HepG2 (cell line): ENCODE data around the gene PDLIM5. TPM values are rescaled to one million over a fixed set of nuclear protein-coding genes. Genes with fewer than 3 reads are reported as not detected.

Experiments
- FOXP4 ChIP-seq: sonication (generic); formaldehyde crosslinking; IDR thresholded peaks from 2 replicates; pipeline ENCODE4 v1.4.0; 2020; ENCODE audit warnings: missing genetic modification reagents
- JUND ChIP-seq: sonication (generic); formaldehyde crosslinking; IDR thresholded peaks from 2 replicates; pipeline ENCODE4 v1.8.0; 2022; ENCODE audit warnings: mild to moderate bottlenecking, missing genetic modification reagents
- MAFK ChIP-seq, 2 experiments: IDR thresholded peaks in 1 of 2; conservative IDR thresholded peaks in 1 of 2; 2 replicates each; pipeline ENCODE4 v1.6.1; 2011; ENCODE audit warnings: improper control_type of control experiment in 2 of 2, low read length in 2 of 2
- MTA3 ChIP-seq: sonication (generic); formaldehyde crosslinking; IDR thresholded peaks from 2 replicates; pipeline ENCODE4 v1.4.0; 2020; ENCODE audit warnings: missing genetic modification reagents
- NFE2L1 ChIP-seq: sonication (generic); formaldehyde crosslinking; IDR thresholded peaks from 2 replicates; pipeline ENCODE4 v1.4.0; 2020; ENCODE audit warnings: missing genetic modification reagents, mild to moderate bottlenecking, borderline replicate concordance
- RFX5 ChIP-seq: IDR thresholded peaks from 2 replicates; pipeline ENCODE4 v1.6.1; 2011; ENCODE audit warnings: low read depth, low read length, improper control_type of control experiment
- TRIM24 ChIP-seq: sonication (generic); formaldehyde crosslinking; IDR thresholded peaks from 2 replicates; pipeline ENCODE4 v1.8.0; 2022; ENCODE audit warnings: mild to moderate bottlenecking, missing genetic modification reagents
- ZKSCAN5 ChIP-seq: sonication (generic); formaldehyde crosslinking; IDR thresholded peaks from 2 replicates; pipeline ENCODE4 v1.5.1; 2020; ENCODE audit warnings: mild to moderate bottlenecking, missing genetic modification reagents
- ZNF205 ChIP-seq: IDR thresholded peaks from 2 replicates; pipeline ENCODE4 v1.6.1; 2018; ENCODE audit warnings: missing biosample characterization, missing genetic modification reagents
- ZNF512B ChIP-seq: sonication (generic); formaldehyde crosslinking; IDR thresholded peaks from 2 replicates; pipeline ENCODE4 v1.5.1; 2020; ENCODE audit warnings: missing genetic modification reagents, mild to moderate bottlenecking, borderline replicate concordance
- ZNF574 ChIP-seq: sonication (generic); formaldehyde crosslinking; IDR thresholded peaks from 2 replicates; pipeline ENCODE4 v1.4.0; 2020; ENCODE audit warnings: missing genetic modification reagents
- polyA plus RNA-seq, 8 experiments: library from polyadenylated mRNA; depleted of rRNA in 3 of 8; stranded (reverse) in 7 of 8; unstranded in 1 of 8; fragments of >200 nt; fragmentation: Illumina TruSeq in 4 of 8; extraction: Trizol in 4 of 8; gene quantifications; 2 replicates each; pipeline versions ENCODE4 v1.2.1 to v1.2.3, GENCODE V29; 2011 to 2016; ENCODE audit warnings: low read depth in 4 of 8, missing spikeins in 1 of 8, mixed read lengths in 1 of 8; ENCODE audit not compliant: insufficient read depth in 1 of 8
- total RNA-seq, 5 experiments: library from RNA; depleted of rRNA; stranded (reverse); fragments of >200 nt; fragmentation: Illumina TruSeq; extraction: Trizol; gene quantifications; 2 replicates each; pipeline ENCODE4 v1.2.3, GENCODE V29; 2016; ENCODE audit warnings: low read depth in 1 of 5
- TF ChIP-seq, protein P1 (sequence below): sonication (generic); formaldehyde crosslinking; IDR thresholded peaks from 2 replicates; pipeline ENCODE4 v1.4.0; 2020; ENCODE audit warnings: mild to moderate bottlenecking, missing genetic modification reagents, borderline replicate concordance
- TF ChIP-seq, protein P2 (sequence below): sonication (generic); formaldehyde crosslinking; IDR thresholded peaks from 2 replicates; pipeline ENCODE4 v1.8.1; 2023; ENCODE audit warnings: mild to moderate bottlenecking, moderate library complexity, missing genetic modification reagents

PDLIM5 gene
- total and polyA plus RNA-seq, 2 of the 13 experiments (the other 11 are each of a cell fraction or from before 2014, with no cell fraction given): 52.8 to 119 TPM

DNA sequence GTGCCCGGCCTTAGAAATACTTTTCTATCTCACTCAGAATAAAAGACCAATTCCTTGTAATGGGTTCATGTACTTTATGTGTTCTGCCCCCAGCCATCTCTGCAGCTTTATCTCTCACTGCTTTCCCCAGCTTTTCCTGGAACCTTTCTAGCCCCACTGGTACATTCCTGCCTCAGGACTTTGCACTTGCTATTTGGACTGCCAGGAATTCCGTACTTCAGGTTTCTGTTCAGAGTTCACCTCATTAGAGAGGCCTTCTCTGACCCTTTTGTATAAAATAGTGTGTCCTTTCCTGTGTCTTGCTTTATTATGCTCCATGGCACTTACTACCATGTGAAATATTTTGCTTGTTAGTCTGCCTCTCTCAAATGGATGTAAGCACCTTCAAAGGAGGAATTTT lies 112.5 kb downstream of the PDLIM5 start (continued):
- TF ChIP-seq, protein P1, sequence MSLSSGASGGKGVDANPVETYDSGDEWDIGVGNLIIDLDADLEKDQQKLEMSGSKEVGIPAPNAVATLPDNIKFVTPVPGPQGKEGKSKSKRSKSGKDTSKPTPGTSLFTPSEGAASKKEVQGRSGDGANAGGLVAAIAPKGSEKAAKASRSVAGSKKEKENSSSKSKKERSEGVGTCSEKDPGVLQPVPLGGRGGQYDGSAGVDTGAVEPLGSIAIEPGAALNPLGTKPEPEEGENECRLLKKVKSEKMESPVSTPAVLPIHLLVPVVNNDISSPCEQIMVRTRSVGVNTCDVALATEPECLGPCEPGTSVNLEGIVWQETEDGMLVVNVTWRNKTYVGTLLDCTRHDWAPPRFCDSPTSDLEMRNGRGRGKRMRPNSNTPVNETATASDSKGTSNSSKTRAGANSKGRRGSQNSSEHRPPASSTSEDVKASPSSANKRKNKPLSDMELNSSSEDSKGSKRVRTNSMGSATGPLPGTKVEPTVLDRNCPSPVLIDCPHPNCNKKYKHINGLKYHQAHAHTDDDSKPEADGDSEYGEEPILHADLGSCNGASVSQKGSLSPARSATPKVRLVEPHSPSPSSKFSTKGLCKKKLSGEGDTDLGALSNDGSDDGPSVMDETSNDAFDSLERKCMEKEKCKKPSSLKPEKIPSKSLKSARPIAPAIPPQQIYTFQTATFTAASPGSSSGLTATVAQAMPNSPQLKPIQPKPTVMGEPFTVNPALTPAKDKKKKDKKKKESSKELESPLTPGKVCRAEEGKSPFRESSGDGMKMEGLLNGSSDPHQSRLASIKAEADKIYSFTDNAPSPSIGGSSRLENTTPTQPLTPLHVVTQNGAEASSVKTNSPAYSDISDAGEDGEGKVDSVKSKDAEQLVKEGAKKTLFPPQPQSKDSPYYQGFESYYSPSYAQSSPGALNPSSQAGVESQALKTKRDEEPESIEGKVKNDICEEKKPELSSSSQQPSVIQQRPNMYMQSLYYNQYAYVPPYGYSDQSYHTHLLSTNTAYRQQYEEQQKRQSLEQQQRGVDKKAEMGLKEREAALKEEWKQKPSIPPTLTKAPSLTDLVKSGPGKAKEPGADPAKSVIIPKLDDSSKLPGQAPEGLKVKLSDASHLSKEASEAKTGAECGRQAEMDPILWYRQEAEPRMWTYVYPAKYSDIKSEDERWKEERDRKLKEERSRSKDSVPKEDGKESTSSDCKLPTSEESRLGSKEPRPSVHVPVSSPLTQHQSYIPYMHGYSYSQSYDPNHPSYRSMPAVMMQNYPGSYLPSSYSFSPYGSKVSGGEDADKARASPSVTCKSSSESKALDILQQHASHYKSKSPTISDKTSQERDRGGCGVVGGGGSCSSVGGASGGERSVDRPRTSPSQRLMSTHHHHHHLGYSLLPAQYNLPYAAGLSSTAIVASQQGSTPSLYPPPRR (CRISPR knock-in tag): peak; percentile 81
- TF ChIP-seq NFE2L1 (CRISPR knock-in tag): no peak
- TF ChIP-seq TRIM24 (CRISPR knock-in tag): peak; percentile 70; the same call in 1 of the 2 replicates
- no peak for TF ChIP-seq MAFK (conservative IDR thresholded peaks at IDR 0.05 in 1 of 2, IDR thresholded peaks at IDR 0.05 in 1 of 2; ENCODE audit: low read length in 2 of 2)
- no peak for TF ChIP-seq RFX5
- TF ChIP-seq MTA3 (CRISPR knock-in tag): no peak
- TF ChIP-seq JUND (CRISPR knock-in tag): no peak
- peak; percentile 24; the same call in 1 of the 2 replicates for TF ChIP-seq ZNF205 (CRISPR knock-in tag)
- peak; percentile 67; the same call in 1 of the 2 replicates for TF ChIP-seq FOXP4 (CRISPR knock-in tag)
- no peak; the same call in 1 of the 2 replicates for TF ChIP-seq ZNF512B
- no peak for TF ChIP-seq ZKSCAN5
- TF ChIP-seq, protein P2, sequence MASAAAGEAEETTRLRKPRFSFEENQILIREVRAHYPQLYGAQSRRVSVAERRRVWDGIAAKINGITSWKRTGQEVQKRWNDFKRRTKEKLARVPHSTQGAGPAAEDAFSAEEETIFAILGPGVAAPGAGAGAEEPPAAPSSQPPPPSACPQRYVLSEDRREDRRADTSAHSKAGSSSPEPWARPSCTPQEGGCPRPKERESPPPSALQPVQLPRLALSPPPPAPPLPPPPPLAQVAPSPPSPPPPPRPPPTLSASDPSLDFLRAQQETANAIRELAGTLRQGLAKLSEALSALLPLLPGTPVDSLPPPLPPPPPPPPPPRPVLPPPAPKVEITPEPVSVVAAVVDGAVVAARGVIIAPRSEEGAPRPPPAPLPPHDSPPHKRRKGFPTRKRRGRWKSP (CRISPR knock-in tag): no peak
- TF ChIP-seq ZNF574 (CRISPR knock-in tag): peak; percentile 66
